ENCODE measurements around the gene DVL2. TPM values are rescaled to one million over a fixed set of nuclear protein-coding genes. Genes with fewer than 3 reads are reported as not detected.

The DVL2 gene
- total RNA-seq, 1 experiment from 2014 or later = 82.9 TPM

GRCh38 chr17:7223375-7223774 lies 10.9 kb downstream of the DVL2 start:
- peaks cover 25 to 72% (median 62%) of the 10 kb centered on the region in 3 experiments; a peak in 6 of 7 replicates for H3K36me3 Mint-ChIP-seq (ENCODE audit: insufficient read depth in 1 of 3, low read depth in 3 of 3)
- no peaks in the 10 kb centered on the region for H4K20me1 ChIP-seq (ENCODE audit: control insufficient read depth, insufficient read depth, insufficient read length)

More at GRCh38 chr17:7223375-7223774, 10.9 kb downstream of the DVL2 start:
- Histone ChIP-seq H3K27me3 (ENCODE audit: insufficient read depth, low read length) (no peaks in the 10 kb centered on the region), H3K9ac (ENCODE audit: extremely low read depth, insufficient read length, low read length) (no peak overlapping the region), H3K4me2 (ENCODE audit: insufficient read depth, insufficient read length, low read length) (no peak overlapping the region), H3K79me1 (ENCODE audit: insufficient read depth, low read depth, low read length, poor library complexity, severe bottlenecking) (no peaks in the 10 kb centered on the region), H2BK5ac (ENCODE audit: insufficient read length, low read length) (no peak overlapping the region), H2AFZ (ENCODE audit: low read length) (no peak overlapping the region), H3T11ph (ENCODE audit: low read length) (no peak overlapping the region), H4K5ac (ENCODE audit: insufficient read length, low read depth, low read length) (no peak overlapping the region), H3K18ac (ENCODE audit: insufficient read length, low read depth, low read length) (no peak overlapping the region), H2BK15ac (ENCODE audit: low read depth, low read length) (no peak overlapping the region), H3K56ac (ENCODE audit: insufficient read length, low read depth, low read length) (no peak overlapping the region), H3K4me1 (ENCODE audit: insufficient read depth, low read length) (no peaks in the 10 kb centered on the region), H3K23me2 (ENCODE audit: insufficient read length, low read depth, low read length, poor library complexity, severe bottlenecking) (peaks cover 5% of the 10 kb centered on the region), H3K79me2 (ENCODE audit: insufficient read depth, low read length) (no peaks in the 10 kb centered on the region), H2BK12ac (ENCODE audit: insufficient read length, low read depth, low read length) (no peak overlapping the region), H3K14ac (ENCODE audit: insufficient read depth, low read length) (no peak overlapping the region), H4K8ac (replicated peaks; ENCODE audit: insufficient read length, low read depth, low read length) (no peak overlapping the region), H3K27ac (ENCODE audit: insufficient read length, low read depth, low read length) (no peak overlapping the region), H2BK120ac (ENCODE audit: low read depth, low read length, poor library complexity, severe bottlenecking) (no peak overlapping the region), H2BK20ac (ENCODE audit: low read depth, low read length, poor library complexity, severe bottlenecking) (no peak overlapping the region), H3K9me3 (ENCODE audit: control insufficient read depth, low read depth, low read length) (no peaks in the 10 kb centered on the region), H3K23ac (ENCODE audit: insufficient read length, low read depth, low read length) (no peak overlapping the region), H4K91ac (ENCODE audit: insufficient read length, low read depth, low read length) (no peak overlapping the region), H3K4ac (ENCODE audit: low read depth, low read length) (no peak overlapping the region), H2AK5ac (ENCODE audit: insufficient read length, low read length) (no peak overlapping the region)
- no peak for DNase-seq
- H3K27me3 Mint-ChIP-seq (ENCODE audit: low read depth) = peaks cover 1% of the 10 kb centered on the region; the same call in 1 of the 2 replicates
- no peak for TF ChIP-seq CTCF (conservative IDR thresholded peaks at IDR 0.05)
- peak overlapping the region in 1 of 2 experiments; percentile 47; a peak in 1 of 5 replicates for H3K4me3 Mint-ChIP-seq
- no CpG with 5 or more reads among the region's 4 CpGs for WGBS (ENCODE audit: extremely low coverage, insufficient read length, low lambda C conversion rate)
- no peaks in the 10 kb centered on the region; a peak in 1 of 5 replicates for H3K9me3 Mint-ChIP-seq
- H3K27ac Mint-ChIP-seq = no peak overlapping the region
- peaks cover 26 to 30% of the 10 kb centered on the region in 2 experiments for H3K4me1 Mint-ChIP-seq

All from H9 (cell line).